ENCODE results near the gene UBTD2.
"Not testable (repeated sequence)": the region's sequence is repeated elsewhere in the genome, so short reads cannot be mapped to it uniquely, and the experiment has no call there.

UBTD2 gene

GRCh38 chr5:172303162-172303561, 19.6 kb upstream of the UBTD2 start:
- no peak overlapping the region for H3K4me3 ChIP-seq (ENCODE audit: low read depth, low read length)
- TF ChIP-seq CTCF (IDR thresholded peaks at IDR 0.05; ENCODE audit: low read depth, low read length): no peak

GRCh38 chr5:172302047-172302710, 18.6 kb upstream of the UBTD2 start:
- no peak overlapping the region for H3K4me3 ChIP-seq (ENCODE audit: low read depth, low read length)
- no peak for TF ChIP-seq CTCF (IDR thresholded peaks at IDR 0.05; ENCODE audit: low read depth, low read length)

- no peak for TF ChIP-seq CTCF (IDR thresholded peaks at IDR 0.05; ENCODE audit: low read depth, low read length)
- no peak overlapping the region for H3K4me3 ChIP-seq (ENCODE audit: low read depth, low read length)
Observed at GRCh38 chr5:172299916-172300439, 16.4 kb upstream of the UBTD2 start.

GRCh38 chr5:172294831-172295230, 11.3 kb upstream of the UBTD2 start:
- no peak overlapping the region for H3K4me3 ChIP-seq (ENCODE audit: low read depth, low read length)
- TF ChIP-seq CTCF (IDR thresholded peaks at IDR 0.05; ENCODE audit: low read depth, low read length): no peak

GRCh38 chr5:172293745-172294342, 10.3 kb upstream of the UBTD2 start:
- no peak for TF ChIP-seq CTCF (IDR thresholded peaks at IDR 0.05; ENCODE audit: low read depth, low read length)
- H3K4me3 ChIP-seq (ENCODE audit: low read depth, low read length): no peak overlapping the region

GRCh38 chr5:172293054-172293744, 9.6 kb upstream of the UBTD2 start:
- no peak overlapping the region for H3K4me3 ChIP-seq (ENCODE audit: low read depth, low read length)
- peak; percentile 84 for TF ChIP-seq CTCF (IDR thresholded peaks at IDR 0.05; ENCODE audit: low read depth, low read length)

GRCh38 chr5:172291837-172292236, 8.3 kb upstream of the UBTD2 start:
- H3K4me3 ChIP-seq (ENCODE audit: low read depth, low read length): not testable (repeated sequence)

All from WI38 (cell line).